ENCODE results near the gene PACRG. TPM values are rescaled to one million over a fixed set of nuclear protein-coding genes. Genes with fewer than 3 reads are reported as not detected.
"Not testable (repeated sequence)": the region's sequence is repeated elsewhere in the genome, so short reads cannot be mapped to it uniquely, and the experiment has no call there.

The PACRG gene
- total RNA-seq, 1 donor from 2014 or later: 11.5 TPM

DNA sequence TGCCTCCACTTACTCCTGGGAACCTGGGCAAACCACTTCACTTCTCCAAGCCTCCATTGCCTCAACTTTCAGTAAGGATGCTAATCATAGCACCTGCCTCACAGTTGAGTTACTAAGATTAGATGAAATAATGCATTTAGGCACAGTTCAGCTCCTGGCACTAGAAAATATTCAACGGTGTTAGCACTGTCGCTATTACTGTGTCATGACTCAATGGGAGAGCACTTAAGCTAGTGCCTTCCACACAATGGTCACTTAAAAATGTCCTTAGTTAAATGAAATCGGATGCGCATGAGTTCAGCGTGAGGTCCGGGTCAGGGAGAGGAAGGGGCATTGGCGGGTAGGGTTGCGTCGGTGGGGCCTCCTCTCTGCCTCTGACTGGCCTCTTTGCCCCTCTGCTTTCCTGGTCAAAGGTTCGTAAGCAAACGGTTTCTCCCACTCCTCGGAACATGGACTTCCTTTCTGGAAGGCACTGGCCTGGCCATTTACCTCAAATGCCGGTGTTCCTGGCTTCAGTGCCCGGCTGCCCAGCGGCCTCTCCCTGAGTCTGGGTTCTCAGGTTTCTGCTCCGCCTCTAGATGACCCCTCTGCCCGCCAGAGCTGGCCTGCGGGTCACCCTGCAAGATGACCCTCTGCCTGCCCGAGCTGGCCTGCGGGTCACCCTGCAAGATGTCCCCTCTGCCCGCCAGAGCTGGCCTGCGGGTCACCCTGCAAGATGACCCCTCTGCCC lies 562.9 kb downstream of the PACRG start:
- no peak for DNase-seq

DNA sequence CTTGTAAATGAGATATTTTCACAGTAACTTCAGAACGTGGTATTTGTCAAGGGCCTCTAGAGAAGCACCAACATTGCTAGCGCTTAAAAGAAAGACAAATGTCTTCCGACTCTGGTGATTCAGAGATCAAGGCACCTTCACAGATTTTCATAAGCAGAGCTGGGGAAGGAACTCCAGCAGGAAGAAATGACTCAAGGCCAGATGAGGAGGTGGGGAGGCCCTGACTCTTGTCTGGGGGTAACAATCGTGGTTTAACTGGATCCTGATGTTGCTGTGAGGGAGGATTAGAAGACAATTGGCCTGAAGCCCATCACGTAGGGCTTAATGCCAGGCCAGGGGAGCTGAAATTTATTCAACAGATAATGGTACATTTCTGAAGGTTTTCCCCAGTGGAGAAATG lies 563.8 kb downstream of the PACRG start:
- no peak for DNase-seq

DNA sequence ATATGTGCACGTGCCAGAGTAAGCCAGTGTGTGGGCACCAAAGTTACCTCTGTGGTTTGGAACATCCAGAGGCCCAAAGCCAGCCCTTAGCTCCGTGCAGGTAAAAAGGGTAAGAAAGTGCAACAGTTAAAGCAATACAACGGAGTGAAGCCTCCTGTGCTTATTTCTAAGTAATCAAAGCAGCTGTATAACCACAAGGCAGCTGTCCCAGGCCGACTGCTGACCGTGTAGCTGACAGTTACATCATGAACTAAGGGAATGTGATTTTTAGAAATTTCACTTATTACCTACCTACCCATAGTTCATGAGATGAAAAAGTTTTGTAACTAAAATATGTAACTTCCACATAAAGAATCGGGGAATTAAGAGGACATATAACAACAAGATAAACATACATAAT lies 565.5 kb downstream of the PACRG start:
- no peak for DNase-seq

DNA sequence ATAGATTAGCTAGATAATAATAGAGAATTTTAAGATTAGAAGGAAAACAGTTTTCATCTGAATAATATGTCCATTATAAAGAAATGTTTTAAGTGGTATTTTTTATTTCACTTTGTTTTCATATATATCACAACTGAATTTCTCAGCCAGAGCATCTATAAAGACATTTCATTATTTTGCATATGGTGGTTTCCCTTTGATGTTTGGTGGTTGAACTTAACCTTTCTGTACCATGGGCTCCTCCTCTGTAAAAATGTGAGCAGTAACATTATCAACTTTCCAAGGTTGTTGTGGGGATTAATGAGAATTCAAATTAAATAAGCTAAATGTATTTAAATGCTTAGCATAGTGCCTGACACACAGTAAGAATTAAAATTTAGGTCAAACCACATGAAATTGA lies 567.0 kb downstream of the PACRG start:
- no peak for DNase-seq

DNA sequence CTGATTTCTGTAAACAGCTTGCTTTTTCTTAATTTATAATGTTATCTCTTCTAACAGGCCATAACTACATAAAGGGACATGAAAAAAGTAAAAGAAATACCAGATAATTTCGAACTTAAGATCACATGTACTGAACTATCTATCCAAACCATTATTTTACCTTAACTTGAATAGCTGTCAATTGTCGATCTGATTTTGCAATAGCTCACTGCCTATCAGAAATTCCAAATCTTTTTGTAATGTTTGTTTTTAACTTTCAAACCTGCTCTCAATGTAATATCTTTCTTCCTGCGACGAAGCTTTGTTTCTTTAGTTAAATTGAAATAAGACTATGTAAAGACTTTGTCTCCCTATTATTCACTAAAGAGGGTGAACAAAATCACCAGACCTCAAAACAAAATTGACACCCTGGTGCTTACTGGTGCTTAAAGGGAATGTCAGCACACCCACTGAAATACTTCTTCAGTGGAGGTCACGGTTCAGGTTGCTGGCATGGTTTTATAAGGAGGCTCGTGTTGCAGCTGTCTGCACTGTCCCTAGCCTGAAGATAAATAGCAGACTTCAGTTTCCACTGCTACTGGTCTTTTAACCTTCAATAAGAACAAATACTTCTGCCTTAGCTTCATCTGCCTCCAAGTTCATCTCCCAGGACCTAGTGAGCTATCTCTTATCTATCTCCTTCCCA lies 569.2 kb downstream of the PACRG start:
- DNase-seq: peak; percentile 65

DNA sequence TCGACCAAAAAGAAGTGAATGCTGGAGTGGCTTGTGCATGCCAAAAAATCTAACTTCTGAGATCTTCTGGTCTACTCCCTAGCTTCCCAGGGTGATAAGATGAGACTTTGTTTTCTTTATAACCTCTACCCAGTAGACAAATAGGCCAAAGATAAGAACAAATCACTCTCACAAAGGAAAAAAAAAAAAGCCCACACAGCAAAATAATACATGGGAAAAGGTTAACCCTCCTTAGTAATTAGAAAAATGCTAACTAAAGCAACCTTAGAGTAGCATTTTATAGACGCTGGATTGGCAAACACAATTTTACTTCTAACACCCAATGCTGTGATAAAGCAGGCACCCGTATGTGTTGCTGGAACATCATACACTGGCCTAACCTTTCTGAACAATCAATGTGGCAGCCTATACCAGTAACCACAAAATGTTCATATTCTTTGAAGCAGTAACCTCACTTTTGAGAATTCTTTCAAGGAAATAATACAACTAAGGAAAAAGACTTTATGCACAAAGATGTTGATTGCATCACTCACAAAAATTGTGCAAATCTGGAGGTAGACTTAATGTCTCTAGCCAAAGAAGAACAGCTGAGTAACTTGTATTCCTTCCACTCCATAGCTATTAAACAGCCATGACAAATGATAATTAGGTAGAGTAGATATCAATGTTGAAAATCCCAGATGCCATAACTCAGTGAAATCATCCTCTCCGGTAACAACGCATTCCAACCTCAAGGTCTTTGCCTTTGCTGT lies 570.5 kb downstream of the PACRG start:
- DNase-seq: no peak

DNA sequence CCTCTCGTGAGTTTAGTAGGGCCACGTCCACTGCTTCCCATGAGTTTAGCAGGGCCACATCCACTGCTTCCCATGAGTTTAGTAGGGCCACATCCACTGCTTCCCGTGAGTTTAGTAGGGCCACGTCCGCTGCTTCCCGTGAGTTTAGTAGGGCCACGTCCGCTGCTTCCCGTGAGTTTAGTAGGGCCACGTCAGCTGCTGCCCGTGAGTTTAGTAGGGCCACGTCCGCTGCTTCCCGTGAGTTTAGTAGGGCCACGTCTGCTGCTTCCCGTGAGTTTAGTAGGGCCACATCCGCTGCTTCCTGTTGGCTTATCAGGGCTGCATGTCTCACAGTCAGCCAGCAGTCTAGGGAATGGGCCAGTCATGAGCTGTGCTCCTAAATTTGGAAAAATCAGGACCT lies 573.1 kb downstream of the PACRG start:
- DNase-seq: no peak

DNA sequence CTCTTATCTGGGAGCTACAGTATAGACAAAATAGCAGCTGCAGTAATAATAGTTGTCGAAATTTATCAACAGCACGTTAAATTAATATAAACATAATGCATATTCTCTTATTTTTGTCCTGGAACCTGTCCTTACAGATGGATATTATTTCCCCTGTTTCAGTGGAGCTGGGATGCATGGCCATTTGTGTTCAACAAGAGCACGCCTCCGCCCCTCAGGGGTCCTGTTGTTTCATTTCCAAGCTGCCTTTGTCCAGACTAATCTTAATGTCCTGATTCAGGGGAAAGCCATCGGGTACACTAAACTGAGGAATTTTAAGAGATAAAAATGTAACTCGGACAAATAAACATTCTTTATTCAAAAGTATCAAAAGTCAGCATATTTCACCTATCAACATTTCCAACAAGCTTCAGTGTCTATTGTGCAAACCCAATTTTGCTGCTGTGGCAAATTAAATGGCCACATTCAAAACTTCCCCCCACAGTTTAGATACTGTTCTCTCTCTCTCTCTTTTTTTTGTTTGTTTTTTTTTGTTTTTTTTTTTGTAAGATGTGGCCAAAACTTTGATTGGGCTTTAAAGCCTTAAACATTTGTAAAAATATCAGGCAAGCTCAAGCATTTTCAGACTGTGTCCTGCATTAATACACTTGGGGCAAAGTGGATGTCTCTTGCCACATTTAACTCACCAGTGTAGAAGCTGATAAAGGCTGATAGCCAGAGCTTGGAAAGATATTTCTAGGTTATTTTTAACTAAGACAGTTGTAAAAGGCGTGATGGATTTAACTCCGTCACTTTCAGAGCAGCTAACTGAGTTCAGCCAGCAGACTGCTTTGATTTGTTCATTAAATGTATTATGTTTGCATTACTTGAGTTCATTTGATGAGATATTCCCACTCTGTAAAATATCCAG lies 574.2 kb downstream of the PACRG start:
- DNase-seq: no peak

DNA sequence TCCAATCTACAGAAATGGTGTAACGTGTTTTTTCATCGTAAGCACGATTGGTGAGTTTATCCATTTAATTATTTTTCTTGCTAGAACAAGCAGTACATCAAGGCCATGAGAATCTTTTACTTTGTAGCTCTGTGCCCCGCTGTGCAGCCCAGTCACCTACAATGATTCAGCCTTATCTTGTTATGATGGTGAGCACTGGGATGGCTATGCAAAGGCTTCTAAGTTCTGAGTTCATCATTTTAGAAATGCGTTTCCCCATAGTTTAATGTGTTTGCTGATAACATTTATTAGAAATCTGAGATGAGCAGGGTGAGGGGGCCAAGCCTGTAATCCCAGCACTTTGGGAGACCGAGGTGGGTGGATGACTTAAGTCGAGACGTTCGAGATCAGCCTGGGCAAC lies 575.0 kb downstream of the PACRG start:
- DNase-seq: no peak

DNA sequence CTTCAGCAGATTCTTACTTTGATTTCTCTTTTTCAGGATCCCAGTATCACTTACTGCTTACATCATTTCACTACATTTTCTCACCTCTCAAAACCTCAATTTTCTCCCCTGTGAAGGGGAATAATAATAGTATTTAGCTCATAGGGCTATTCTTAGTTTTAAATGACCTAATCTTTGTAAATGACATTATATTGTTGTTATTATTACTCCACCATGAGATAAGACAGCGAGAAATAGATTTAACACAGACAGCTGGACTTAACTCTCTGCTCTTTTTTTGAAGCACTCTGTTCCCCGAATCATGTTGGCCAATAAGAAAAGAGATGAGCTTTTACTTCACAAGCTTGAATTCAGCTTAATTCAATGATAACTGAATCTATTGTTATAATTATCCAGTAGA lies 578.2 kb downstream of the PACRG start:
- no peak for DNase-seq

DNA sequence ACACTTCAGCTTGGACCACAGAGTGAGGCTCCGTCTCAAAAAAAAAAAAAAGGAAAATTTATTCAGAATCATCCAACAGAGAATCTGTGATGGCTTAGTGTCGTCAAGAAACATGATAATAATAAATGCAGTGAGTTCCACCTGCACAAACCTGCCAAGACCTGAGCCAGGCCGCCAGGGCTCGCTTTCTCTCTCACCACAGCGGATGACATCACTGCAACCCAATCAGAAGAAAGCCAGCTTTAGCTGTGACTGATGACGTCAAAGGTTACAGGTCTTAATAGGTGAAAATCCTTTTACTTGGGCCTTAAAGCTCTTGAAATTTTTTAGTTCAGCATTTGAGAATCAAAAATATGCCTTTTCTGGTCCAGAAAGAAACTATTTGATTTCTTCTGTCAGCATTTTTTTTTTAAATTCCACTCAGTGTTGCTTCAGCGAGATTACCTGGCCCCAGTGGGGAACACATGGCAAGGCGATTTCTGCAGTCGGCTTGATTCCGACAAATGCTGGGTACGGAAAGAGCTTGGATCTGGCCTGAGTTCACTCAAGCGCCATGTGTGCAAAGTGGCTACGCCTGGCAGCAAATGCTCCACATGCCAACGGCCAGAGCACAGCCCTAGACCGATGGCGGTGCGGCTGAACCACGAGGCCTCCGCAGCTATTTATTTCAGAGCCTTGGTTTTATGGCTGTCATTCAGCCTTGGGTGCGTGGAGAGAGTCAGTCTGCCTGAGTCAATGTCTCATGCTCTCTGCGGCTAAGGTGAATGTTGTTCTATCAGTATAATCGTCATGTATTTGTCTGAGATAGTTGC lies 581.1 kb downstream of the PACRG start:
- no peak for DNase-seq

DNA sequence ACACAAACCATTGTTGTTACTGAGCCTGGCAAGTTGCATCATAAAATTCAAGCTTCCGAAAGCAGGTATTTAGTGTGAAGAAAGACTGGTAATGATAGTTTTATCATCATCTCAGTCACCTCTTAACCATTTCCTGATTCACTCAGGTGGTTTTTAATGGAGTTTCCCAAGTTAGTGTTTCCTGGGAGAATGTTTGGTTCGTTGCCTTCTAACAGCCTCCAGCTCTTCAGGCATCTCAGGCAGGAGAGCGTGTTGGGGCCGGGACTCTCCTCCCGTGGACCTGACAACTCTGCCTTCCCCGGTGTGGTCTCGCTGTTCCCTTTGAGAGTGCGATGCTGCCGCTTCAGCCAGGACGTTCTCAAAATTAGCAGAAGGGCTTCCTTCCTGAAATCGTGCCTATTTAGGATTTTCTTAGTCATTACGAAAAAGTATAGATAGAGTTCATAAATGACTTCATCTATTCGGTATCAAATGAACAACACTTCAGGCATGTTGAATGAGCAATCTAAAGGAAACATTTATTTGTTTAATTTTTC lies 581.8 kb downstream of the PACRG start:
- DNase-seq: no peak

DNA sequence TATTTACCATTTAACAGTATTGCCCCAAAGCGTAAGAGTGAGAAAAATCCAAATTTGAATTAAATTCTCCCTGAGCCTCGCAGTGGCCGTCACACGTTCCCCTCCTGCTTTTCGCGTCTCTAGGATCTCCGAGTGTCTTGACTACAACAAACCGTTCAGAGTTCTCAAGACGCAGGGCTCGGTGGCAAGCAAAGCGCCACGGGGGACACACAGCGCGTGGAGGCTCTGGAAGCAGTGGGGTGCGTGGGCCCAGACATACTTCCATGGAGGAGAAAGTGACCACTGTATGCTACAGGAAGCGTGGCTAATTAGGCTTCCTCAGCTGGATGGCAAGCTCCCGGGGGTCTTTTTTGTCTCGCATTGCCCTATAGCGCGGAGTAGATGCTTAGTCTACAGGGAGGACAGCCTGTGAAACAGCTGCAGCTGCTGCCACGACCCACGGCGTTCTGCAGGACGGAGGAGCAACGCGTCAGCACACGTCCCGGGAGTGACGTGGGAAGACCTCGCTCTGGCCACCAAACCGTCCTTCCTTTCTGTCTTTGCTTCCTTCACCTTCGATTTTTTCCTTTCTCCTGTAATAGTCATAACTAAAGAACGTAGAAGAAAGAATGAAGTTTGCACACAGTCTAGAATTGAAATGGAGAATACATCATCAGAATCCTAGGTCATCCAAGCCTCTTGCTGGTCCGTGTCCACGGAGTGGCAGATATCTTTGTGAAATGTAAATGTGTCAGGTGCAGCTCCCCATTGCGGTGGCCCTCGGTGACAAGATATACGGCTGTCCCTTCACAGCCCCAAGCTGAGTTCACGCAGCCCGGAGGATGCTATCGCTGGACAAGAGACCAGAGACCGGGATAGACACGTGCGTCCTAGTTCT lies 582.6 kb downstream of the PACRG start:
- no peak for DNase-seq

DNA sequence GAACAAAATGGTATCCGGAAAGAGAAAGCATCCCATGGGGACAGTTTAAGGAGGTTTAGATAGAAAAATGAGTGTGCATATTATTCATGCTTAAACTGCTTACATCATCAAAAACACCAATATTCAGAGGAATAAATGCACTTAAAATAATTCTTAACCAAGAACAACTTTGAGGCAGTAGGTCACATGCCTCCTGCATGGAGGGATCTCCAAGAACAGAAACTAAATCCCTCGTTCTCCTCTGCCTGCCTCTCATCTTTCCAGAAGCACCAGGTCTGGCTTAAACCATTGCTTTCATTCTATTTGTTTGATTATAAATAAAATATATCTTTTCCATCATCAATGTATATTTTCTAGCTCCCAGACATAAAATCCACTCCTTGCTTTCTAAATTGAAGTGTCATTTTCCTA lies 583.2 kb downstream of the PACRG start:
- no peak for DNase-seq

DNA sequence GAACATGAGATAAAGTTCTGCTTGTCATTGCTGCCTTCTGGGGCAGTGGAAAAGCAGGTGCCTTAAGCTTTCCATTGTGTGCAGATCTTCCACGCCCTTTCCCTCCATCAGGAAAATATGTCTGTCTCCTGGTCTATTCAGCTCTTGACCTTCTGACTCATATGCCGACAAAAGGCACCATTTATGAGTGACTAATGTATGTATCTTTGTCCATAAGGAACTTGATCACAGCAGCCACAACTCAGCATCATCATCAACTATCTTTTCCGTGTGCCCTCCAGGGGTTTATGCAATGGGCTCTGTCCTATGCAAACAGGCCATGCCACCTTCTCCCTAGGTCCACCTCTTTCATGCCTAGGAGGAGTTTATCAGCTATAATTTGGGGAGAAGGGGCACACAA lies 584.1 kb downstream of the PACRG start:
- no peak for DNase-seq

DNA sequence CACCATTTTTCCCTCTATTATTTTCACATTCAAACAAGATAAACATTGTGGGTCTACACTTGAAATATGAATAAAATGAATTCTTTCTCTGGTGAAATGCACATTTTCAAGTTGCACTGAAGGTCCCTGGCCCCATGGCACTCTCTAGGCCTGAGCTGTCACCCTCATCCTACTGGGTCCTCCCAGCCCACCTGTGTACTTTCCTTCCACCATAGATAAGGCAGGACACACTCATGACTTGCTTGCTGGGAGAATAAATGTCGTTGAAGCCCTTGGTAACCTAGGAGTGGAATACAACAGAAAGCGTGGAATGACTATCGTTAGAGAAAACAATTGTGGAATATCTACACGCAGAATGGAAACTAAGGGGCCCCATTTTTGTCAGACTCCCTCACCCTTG lies 585.8 kb downstream of the PACRG start:
- no peak for DNase-seq

DNA sequence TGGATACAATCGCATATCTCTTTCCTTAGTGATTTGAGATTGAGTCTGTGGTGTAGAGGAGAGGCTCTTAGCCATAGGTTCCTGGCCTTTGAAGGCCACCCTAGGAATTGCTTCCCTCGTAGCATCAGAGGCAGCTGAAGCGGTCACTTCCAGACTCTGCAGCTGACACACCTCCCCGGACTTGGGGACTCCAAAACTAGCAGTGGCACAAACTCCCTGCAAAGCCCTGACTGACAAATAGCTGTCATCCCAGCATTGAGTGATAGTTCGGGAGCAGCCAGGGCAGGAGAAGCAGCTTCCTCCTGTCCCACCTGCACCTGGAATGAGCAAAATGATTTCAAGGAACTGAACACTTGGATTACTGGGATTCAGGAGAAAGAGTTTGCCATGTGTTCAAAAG lies 586.2 kb downstream of the PACRG start:
- DNase-seq: no peak

DNA sequence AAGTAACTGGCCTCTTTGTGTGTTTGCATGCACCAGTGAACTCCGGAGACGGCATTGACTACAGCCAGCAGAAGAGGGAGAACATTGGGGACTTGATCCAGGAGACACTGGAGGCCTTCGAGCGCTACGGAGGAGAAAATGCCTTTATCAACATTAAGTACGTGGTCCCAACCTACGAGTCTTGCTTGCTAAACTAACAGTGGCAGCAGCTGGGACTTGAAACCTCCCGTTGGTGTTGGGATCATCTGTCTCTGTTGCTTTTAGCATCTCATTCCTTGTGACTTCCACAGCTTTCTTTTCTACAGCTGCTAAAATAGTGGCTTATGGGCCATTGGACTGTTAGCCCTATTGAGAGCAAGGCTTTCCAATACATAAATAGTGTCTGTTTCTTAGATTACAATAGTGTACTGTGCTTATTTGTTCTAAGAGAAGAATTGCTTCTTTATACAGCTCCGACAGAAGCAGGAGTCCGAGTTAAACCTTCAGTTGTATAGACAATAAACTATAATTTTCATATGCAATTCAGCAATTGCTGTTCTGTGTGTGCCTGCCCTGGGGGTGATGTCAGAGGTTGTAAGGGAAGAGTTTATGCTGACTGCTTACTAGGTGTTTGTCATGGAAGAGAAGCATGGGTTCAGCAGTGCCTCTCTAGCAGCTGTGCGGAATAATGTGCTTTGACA lies 587.2 kb downstream of the PACRG start:
- peak; percentile 51 for DNase-seq

DNA sequence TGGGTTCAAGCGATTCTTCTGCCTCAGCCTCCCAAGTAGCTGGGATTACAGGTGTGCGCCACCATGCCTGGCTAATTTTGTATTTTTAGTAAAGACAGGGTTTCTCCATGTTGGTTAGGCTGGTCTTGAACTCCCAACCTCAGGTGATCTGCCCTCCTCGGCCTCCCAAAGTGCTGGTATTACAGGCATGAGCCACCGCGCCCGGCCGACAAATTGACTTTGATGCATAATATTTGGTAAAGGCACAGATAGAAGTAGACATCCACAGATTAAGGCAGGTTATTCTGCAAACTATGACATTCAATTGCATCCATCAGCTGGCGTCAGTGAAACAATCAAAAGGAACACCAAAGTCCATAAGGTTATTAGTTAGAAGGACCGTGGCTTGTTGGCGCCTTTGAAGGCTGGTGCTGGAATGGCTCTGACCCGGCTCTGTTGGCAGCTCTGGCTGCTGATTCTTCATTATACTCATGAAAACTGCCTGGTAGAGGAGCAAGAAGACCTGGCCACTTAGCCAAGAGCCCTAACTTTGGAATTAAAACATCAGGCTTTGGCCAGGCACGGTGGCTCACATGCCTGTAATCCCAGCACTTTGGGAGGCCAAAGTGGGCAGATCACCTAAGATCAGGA lies 589.2 kb downstream of the PACRG start:
- not testable (repeated sequence) for DNase-seq

All from tongue (tissue), 2 donors.